ENCODE results near the gene TSHZ2.

GRCh38 chr20:53349730-53350129 lies 377.6 kb downstream of the TSHZ2 start:
- no peak for TF ChIP-seq POLR2A (IDR thresholded peaks at IDR 0.05)
- no peak for TF ChIP-seq CTCF (IDR thresholded peaks at IDR 0.05)
